ENCODE results near the gene TRAIP.
"Not testable (repeated sequence)": the region's sequence is repeated elsewhere in the genome, so short reads cannot be mapped to it uniquely, and the experiment has no call there.

The TRAIP gene

GRCh38 chr3:49781415-49782199 is 74.8 kb downstream of the TRAIP start:
- Histone ChIP-seq H3K79me2 (ENCODE audit: insufficient read depth, low read length) (peaks cover 25% of the 10 kb centered on the region), H3K4me3 (ENCODE audit: low read depth, low read length, poor library complexity, severe bottlenecking) (no peak overlapping the region), H3K27ac (ENCODE audit: low read depth, low read length, poor library complexity, severe bottlenecking) (no peak overlapping the region), H3K9me3 (ENCODE audit: low read length) (no peaks in the 10 kb centered on the region), H3K4me1 (ENCODE audit: insufficient read depth, low read length, severe bottlenecking) (peaks cover 18% of the 10 kb centered on the region), H3K9me2 (ENCODE audit: low read depth, low read length) (no peaks in the 10 kb centered on the region), H3K36me3 (ENCODE audit: insufficient read depth, low read length) (peaks cover 18% of the 10 kb centered on the region; the same call in 1 of the 2 replicates), H3K27me3 (ENCODE audit: insufficient read depth, low read length) (no peaks in the 10 kb centered on the region), H3K9ac (ENCODE audit: low read length) (no peak overlapping the region), H3K4me2 (ENCODE audit: low read length) (no peak overlapping the region), H2AFZ (ENCODE audit: low read length) (no peak overlapping the region), H4K20me1 (ENCODE audit: insufficient read depth, low read length) (no peaks in the 10 kb centered on the region), H3F3A (ENCODE audit: insufficient read depth, low read length) (no peaks in the 10 kb centered on the region)
- TF ChIP-seq EZH2 (IDR thresholded peaks at IDR 0.05; ENCODE audit: borderline replicate concordance, low read length) (no peak), CTCF (IDR thresholded peaks at IDR 0.05; ENCODE audit: low read length) (no peak)

DNA sequence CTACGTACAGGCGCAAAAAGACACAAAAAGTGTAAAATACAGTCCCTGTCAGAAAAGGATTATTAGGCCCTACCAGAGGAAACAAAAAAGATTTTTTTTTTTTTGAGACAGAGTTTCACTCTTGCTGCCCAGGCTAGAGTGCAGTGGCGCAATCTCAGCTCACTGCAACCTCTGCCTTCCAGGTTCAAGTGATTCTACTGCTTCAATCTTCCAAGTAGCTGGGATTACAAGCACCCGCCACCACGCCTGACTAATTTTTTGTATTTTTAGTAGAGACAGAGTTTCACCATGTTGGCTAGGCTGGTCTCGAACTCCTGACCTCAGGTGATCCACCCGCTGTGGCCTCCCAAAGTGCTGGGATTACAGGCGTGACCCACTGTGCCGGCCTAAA is 75.4 kb downstream of the TRAIP start:
- H3K27me3 ChIP-seq (ENCODE audit: insufficient read depth, low read length); H3K4me3 ChIP-seq (ENCODE audit: low read depth, low read length, poor library complexity, severe bottlenecking); H4K20me1 ChIP-seq (ENCODE audit: insufficient read depth, low read length); H3K9ac ChIP-seq (ENCODE audit: low read length); H3F3A ChIP-seq (ENCODE audit: insufficient read depth, low read length); H3K9me2 ChIP-seq (ENCODE audit: low read depth, low read length); H3K27ac ChIP-seq (ENCODE audit: low read depth, low read length, poor library complexity, severe bottlenecking); H2AFZ ChIP-seq (ENCODE audit: low read length); H3K4me2 ChIP-seq (ENCODE audit: low read length); H3K9me3 ChIP-seq (ENCODE audit: low read length): not testable (repeated sequence)
- Histone ChIP-seq H3K79me2 (ENCODE audit: insufficient read depth, low read length) (peaks cover 25% of the 10 kb centered on the region), H3K4me1 (ENCODE audit: insufficient read depth, low read length, severe bottlenecking) (peaks cover 18% of the 10 kb centered on the region), H3K36me3 (ENCODE audit: insufficient read depth, low read length) (peaks cover 18% of the 10 kb centered on the region; the same call in 1 of the 2 replicates)

- Histone ChIP-seq H3K4me3 (ENCODE audit: low read depth, low read length, poor library complexity, severe bottlenecking) (no peak overlapping the region), H3F3A (ENCODE audit: insufficient read depth, low read length) (no peaks in the 10 kb centered on the region), H3K27me3 (ENCODE audit: insufficient read depth, low read length) (no peaks in the 10 kb centered on the region), H3K36me3 (ENCODE audit: insufficient read depth, low read length) (peaks cover 23% of the 10 kb centered on the region; the same call in 1 of the 2 replicates), H3K79me2 (ENCODE audit: insufficient read depth, low read length) (peaks cover 20% of the 10 kb centered on the region), H3K9ac (ENCODE audit: low read length) (no peak overlapping the region), H4K20me1 (ENCODE audit: insufficient read depth, low read length) (no peaks in the 10 kb centered on the region), H3K27ac (ENCODE audit: low read depth, low read length, poor library complexity, severe bottlenecking) (no peak overlapping the region), H3K4me1 (ENCODE audit: insufficient read depth, low read length, severe bottlenecking) (peaks cover 14% of the 10 kb centered on the region), H3K9me2 (ENCODE audit: low read depth, low read length) (no peaks in the 10 kb centered on the region), H3K9me3 (ENCODE audit: low read length) (no peaks in the 10 kb centered on the region), H3K4me2 (ENCODE audit: low read length) (no peak overlapping the region), H2AFZ (ENCODE audit: low read length) (no peak overlapping the region)
- TF ChIP-seq CTCF (IDR thresholded peaks at IDR 0.05; ENCODE audit: low read length), result no peak
These were observed 76.0 kb downstream of the TRAIP start for GRCh38 chr3:49780080-49780974.

Measured in OCI-LY1 (cell line).